ENCODE measurements around the gene PKIG. TPM values are rescaled to one million over a fixed set of nuclear protein-coding genes. Genes with fewer than 3 reads are reported as not detected.

Gene PKIG
- total and polyA plus RNA-seq, 2 of the 8 experiments (the other 6 are each of a cell fraction or from before 2014, with no cell fraction given), result 26.7 to 34.3 TPM

DNA sequence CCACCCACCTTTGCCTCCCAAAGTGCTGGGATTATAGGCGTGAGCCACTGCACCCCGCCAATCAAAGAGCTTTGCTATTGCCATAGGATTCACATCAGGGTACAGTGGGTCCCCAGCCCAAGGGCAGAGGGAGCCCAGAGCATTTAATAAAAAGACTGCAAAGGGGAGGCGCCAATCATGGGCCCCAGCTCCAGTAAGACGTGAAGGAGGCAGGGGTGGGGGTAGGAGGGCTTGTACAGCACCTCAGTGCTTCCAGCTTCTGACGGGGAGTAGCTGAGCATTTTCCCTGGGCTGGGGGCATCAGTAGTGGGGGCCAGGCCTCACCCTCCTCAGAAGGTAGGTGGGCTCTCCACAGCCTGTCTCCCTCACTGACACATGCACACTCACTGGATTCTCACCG, 67.6 kb downstream of the PKIG start:
- H3K9ac ChIP-seq (replicated peaks in 1 of 4; ENCODE audit: extremely low read depth in 1 of 4, low read depth in 3 of 4, low read length in 3 of 4), result no peak overlapping the region

More for the DNA sequence above, 67.6 kb downstream of the PKIG start:
- FAIRE-seq (no peak), DNase-seq (ENCODE audit: low read depth in 1 of 2, low spot score in 2 of 2) (no peak)
- POLR2A ChIA-PET (ENCODE audit: partially characterized antibody), result interaction anchor here (1.0 to 2.3 kb wide), 3 partner anchors 8 to 33 kb away, joined by 3 to 10 read pairs (median 7); no protein-coding TSS in a partner anchor
- Histone ChIP-seq H3K56ac (replicated peaks; ENCODE audit: insufficient read length, low read depth, low read length) (no peak overlapping the region), H2AFZ (ENCODE audit: low read length) (no peak overlapping the region), H3K79me1 (ENCODE audit: low read depth, low read length) (no peaks in the 10 kb centered on the region), H4K91ac (replicated peaks; ENCODE audit: insufficient read length, low read length) (peak overlapping the region; percentile 38), H4K5ac (ENCODE audit: insufficient read length, low read depth, low read length) (no peak overlapping the region), H3K79me2 (ENCODE audit: control insufficient read depth in 1 of 2, insufficient read depth in 2 of 2, low read length in 2 of 2) (no peaks in the 10 kb centered on the region), H3K18ac (ENCODE audit: extremely low read depth, low read length) (no peak overlapping the region), H2BK12ac (ENCODE audit: low read depth, low read length) (no peak overlapping the region), H3K36me3 (ENCODE audit: control insufficient read depth in 2 of 4, insufficient read depth in 4 of 4, low read length in 3 of 4) (no peaks in the 10 kb centered on the region), H2AK5ac (ENCODE audit: low read depth, low read length) (no peak overlapping the region), H4K8ac (ENCODE audit: extremely low read depth, insufficient read depth, low read length) (no peak overlapping the region), H2BK5ac (ENCODE audit: low read depth, low read length) (no peak overlapping the region), H3K4me1 (replicated peaks in 1 of 4; ENCODE audit: control insufficient read depth in 3 of 4, insufficient read depth in 4 of 4, low read length in 3 of 4) (peaks cover 10 to 23% (median 16%) of the 10 kb centered on the region in 4 experiments), H2BK120ac (replicated peaks; ENCODE audit: low read depth, low read length) (no peak overlapping the region), H2BK15ac (ENCODE audit: low read length) (no peak overlapping the region; the same call in 1 of the 2 replicates), H3K4me3 (ENCODE audit: extremely low read depth in 1 of 4, insufficient read depth in 2 of 4, low read depth in 3 of 4, low read length in 4 of 4) (no peak overlapping the region), H2BK20ac (ENCODE audit: low read length) (no peak overlapping the region), H3K4me2 (ENCODE audit: insufficient read depth in 1 of 2, low read depth in 2 of 2, low read length in 2 of 2) (no peak overlapping the region), H3K14ac (ENCODE audit: insufficient read length) (no peak overlapping the region), H3K9me3 (ENCODE audit: insufficient read depth in 2 of 2, low read depth in 1 of 2, low read length in 1 of 2) (peaks cover 7 to 8% of the 10 kb centered on the region in 2 experiments; a peak in 3 of 4 replicates), H3K4ac (replicated peaks; ENCODE audit: insufficient read length, low read depth, low read length) (no peak overlapping the region), H3K23ac (ENCODE audit: insufficient read length) (no peak overlapping the region), H4K20me1 (replicated peaks in 1 of 2; ENCODE audit: control insufficient read depth in 1 of 2, insufficient read depth in 2 of 2, low read length in 2 of 2) (no peaks in the 10 kb centered on the region), H3K27me3 (replicated peaks in 1 of 4; ENCODE audit: control insufficient read depth in 3 of 4, extremely low read depth in 1 of 4, insufficient read depth in 3 of 4, low read length in 3 of 4) (peaks cover 0 to 20% (median 13%) of the 10 kb centered on the region in 4 experiments; a peak in 6 of 7 replicates), H3K27ac (ENCODE audit: low read depth, low read length) (no peak overlapping the region), H3K23me2 (ENCODE audit: low read depth, low read length) (peaks cover 11% of the 10 kb centered on the region)
- WGBS, 2 experiments (ENCODE audit: extremely low coverage in 1 of 2, insufficient coverage in 1 of 2, insufficient read length in 1 of 2, insufficient replicate concordance in 2 of 2, low coverage in 1 of 2, low lambda C conversion rate in 2 of 2, missing lambda C conversion rate in 1 of 2), result 88% methylated on average over 6 of the region's 6 CpGs; no CpG with 5 or more reads in 1 of the 2 experiments
- CTCF ChIA-PET (ENCODE audit: partially characterized antibody), result interaction anchor here (0.6 to 11.0 kb wide), 12 partner anchors 8 to 1794 kb away, joined by 3 to 83 read pairs (median 4); no protein-coding TSS in a partner anchor
- TF ChIP-seq MAFK (IDR thresholded peaks at IDR 0.05; ENCODE audit: low read depth, low read length), result no peak
- TF ChIP-seq, protein P1, sequence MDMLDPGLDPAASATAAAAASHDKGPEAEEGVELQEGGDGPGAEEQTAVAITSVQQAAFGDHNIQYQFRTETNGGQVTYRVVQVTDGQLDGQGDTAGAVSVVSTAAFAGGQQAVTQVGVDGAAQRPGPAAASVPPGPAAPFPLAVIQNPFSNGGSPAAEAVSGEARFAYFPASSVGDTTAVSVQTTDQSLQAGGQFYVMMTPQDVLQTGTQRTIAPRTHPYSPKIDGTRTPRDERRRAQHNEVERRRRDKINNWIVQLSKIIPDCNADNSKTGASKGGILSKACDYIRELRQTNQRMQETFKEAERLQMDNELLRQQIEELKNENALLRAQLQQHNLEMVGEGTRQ (IDR thresholded peaks at IDR 0.05; ENCODE audit: low read length), result no peak
- no peak for TF ChIP-seq GABPA (IDR thresholded peaks at IDR 0.05; ENCODE audit: borderline replicate concordance, insufficient read depth, low read length)
- TF ChIP-seq CTCF (IDR thresholded peaks at IDR 0.05; ENCODE audit: control extremely low read depth in 1 of 3, insufficient read depth in 1 of 3, low read depth in 1 of 3, low read length in 3 of 3), result no peak
- TF ChIP-seq SP4 (IDR thresholded peaks at IDR 0.05; ENCODE audit: low read length), result no peak
- no peak for TF ChIP-seq CBX5 (IDR thresholded peaks at IDR 0.05; ENCODE audit: low read depth, low read length)
- no peak for TF ChIP-seq CTBP2 (IDR thresholded peaks at IDR 0.05; ENCODE audit: borderline replicate concordance, insufficient read depth, insufficient read length, low read length)
- no peak for TF ChIP-seq SIRT6 (IDR thresholded peaks at IDR 0.05; ENCODE audit: low read length)
